ENCODE data around the gene MAB21L4. TPM values are rescaled to one million over a fixed set of nuclear protein-coding genes. Genes with fewer than 3 reads are reported as not detected.

Gene MAB21L4
- total RNA-seq, 1 donor from 2014 or later: 0.59 TPM

DNA sequence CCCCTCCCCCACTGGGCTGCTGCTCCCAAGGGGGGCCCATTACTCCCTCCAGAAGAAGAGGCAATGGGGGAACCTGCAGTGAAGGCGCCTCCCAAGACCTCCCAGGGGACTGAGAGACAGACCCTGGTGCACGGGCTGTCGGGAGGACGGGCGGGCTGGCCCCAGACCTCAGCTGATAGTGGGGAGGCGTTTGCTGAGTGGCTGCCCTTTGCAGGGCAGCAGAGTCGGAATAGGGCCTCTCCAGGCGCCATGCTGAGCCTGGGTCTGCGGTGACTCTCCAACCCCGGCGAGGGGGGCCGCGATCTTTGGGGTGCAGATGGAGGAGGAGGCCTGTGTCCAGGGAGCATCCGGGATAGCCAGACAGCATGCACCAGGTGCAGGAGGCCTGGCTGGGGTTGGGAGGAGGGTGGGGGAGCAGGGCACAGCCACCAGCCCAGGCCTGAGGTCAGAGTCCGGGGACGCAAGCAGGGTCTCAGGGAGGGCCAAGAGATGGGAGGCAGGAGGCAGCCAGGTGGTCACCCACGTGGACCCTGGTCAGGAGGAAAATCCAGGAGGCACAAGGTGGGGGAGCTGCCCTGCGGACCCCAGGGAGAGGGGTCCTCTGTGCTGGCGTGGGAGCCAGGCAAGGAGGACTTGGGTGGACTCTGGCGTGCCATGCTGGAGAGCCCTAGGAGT, 21.2 kb upstream of the MAB21L4 start:
- Histone ChIP-seq H3K4me3 (ENCODE audit: insufficient read depth, low read depth, low read length) (peak overlapping the region; percentile 17), H3K4me1 (ENCODE audit: insufficient read depth, low read length) (peaks cover 46% of the 10 kb centered on the region), H3K9me3 (ENCODE audit: insufficient read depth, low read depth, low read length) (no peaks in the 10 kb centered on the region), H3K27ac (ENCODE audit: low read depth, low read length) (peak overlapping the region; percentile 26), H3K36me3 (ENCODE audit: insufficient read depth, low read length) (no peaks in the 10 kb centered on the region), H2AFZ (ENCODE audit: low read depth, low read length) (no peak overlapping the region), H3K79me2 (ENCODE audit: insufficient read depth, low read length) (no peaks in the 10 kb centered on the region), H3K9ac (ENCODE audit: low read length) (peak overlapping the region; percentile 31), H4K20me1 (ENCODE audit: insufficient read depth, low read length) (no peaks in the 10 kb centered on the region), H3K4me2 (ENCODE audit: low read length) (peak overlapping the region; percentile 68), H3K27me3 (ENCODE audit: insufficient read depth, low read length) (no peaks in the 10 kb centered on the region)
- no peak overlapping the region for H3K4me3 Mint-ChIP-seq (ENCODE audit: unreplicated experiment)
- peaks cover 7% of the 10 kb centered on the region for H3K4me1 Mint-ChIP-seq (ENCODE audit: low read depth, unreplicated experiment)
- peaks cover 20% of the 10 kb centered on the region for H3K27me3 Mint-ChIP-seq (ENCODE audit: low read depth, unreplicated experiment)
- FAIRE-seq (no peak), DNase-seq (ENCODE audit: low read depth) (no peak)
- H3K9me3 Mint-ChIP-seq (ENCODE audit: unreplicated experiment): no peaks in the 10 kb centered on the region
- no peak overlapping the region for H3K27ac Mint-ChIP-seq (ENCODE audit: unreplicated experiment)
- no peak for TF ChIP-seq EZH2 (IDR thresholded peaks at IDR 0.05; ENCODE audit: insufficient read depth, low read length)
- TF ChIP-seq, protein P1, sequence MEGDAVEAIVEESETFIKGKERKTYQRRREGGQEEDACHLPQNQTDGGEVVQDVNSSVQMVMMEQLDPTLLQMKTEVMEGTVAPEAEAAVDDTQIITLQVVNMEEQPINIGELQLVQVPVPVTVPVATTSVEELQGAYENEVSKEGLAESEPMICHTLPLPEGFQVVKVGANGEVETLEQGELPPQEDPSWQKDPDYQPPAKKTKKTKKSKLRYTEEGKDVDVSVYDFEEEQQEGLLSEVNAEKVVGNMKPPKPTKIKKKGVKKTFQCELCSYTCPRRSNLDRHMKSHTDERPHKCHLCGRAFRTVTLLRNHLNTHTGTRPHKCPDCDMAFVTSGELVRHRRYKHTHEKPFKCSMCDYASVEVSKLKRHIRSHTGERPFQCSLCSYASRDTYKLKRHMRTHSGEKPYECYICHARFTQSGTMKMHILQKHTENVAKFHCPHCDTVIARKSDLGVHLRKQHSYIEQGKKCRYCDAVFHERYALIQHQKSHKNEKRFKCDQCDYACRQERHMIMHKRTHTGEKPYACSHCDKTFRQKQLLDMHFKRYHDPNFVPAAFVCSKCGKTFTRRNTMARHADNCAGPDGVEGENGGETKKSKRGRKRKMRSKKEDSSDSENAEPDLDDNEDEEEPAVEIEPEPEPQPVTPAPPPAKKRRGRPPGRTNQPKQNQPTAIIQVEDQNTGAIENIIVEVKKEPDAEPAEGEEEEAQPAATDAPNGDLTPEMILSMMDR (IDR thresholded peaks at IDR 0.05; ENCODE audit: insufficient read depth, low read depth, low read length): no peak
- no peaks in the 10 kb centered on the region for H3K36me3 Mint-ChIP-seq (ENCODE audit: low read depth, unreplicated experiment)

DNA sequence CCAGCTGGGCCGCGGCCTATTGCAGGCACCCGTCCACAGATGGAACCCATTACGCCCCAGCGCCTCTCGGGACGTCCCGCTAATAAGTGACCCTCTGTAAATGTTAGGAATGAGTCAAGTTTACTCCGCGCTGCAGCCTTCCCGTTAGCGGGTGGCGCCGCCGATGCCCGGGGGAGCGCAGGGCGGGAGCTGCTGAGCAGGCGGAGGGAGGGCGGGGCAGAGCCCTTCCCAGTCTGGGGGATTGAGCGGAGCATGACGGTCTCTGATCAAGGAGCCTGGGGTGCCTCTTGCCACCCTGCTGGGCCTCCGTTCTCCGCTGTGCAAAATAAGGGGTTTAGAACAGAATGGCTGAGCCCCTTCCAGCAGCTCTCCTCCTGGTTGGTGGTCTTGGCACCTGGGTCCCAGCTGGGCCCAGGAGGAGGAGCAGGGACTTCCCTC, 20.6 kb upstream of the MAB21L4 start:
- H4K20me1 ChIP-seq (ENCODE audit: insufficient read depth, low read length): no peaks in the 10 kb centered on the region
- peak overlapping the region; percentile 26 for H3K27ac ChIP-seq (ENCODE audit: low read depth, low read length)
- DNase-seq (ENCODE audit: low read depth) (peak; percentile 72), FAIRE-seq (no peak)
- Mint-ChIP-seq H3K36me3 (ENCODE audit: low read depth, unreplicated experiment) (no peaks in the 10 kb centered on the region), H3K4me1 (ENCODE audit: low read depth, unreplicated experiment) (peaks cover 11% of the 10 kb centered on the region), H3K9me3 (ENCODE audit: unreplicated experiment) (no peaks in the 10 kb centered on the region), H3K27ac (ENCODE audit: unreplicated experiment) (no peak overlapping the region), H3K4me3 (ENCODE audit: unreplicated experiment) (no peak overlapping the region), H3K27me3 (ENCODE audit: low read depth, unreplicated experiment) (peaks cover 24% of the 10 kb centered on the region)
- no peaks in the 10 kb centered on the region for H3K27me3 ChIP-seq (ENCODE audit: insufficient read depth, low read length)
- no peaks in the 10 kb centered on the region for H3K9me3 ChIP-seq (ENCODE audit: insufficient read depth, low read depth, low read length)
- TF ChIP-seq, protein P1 (IDR thresholded peaks at IDR 0.05; ENCODE audit: insufficient read depth, low read depth, low read length): no peak
- TF ChIP-seq EZH2 (IDR thresholded peaks at IDR 0.05; ENCODE audit: insufficient read depth, low read length): no peak
- no peaks in the 10 kb centered on the region for H3K79me2 ChIP-seq (ENCODE audit: insufficient read depth, low read length)
- H3K9ac ChIP-seq (ENCODE audit: low read length): peak overlapping the region; percentile 31
- peak overlapping the region; percentile 68 for H3K4me2 ChIP-seq (ENCODE audit: low read length)
- H3K4me3 ChIP-seq (ENCODE audit: insufficient read depth, low read depth, low read length): peak overlapping the region; percentile 17
- no peaks in the 10 kb centered on the region for H3K36me3 ChIP-seq (ENCODE audit: insufficient read depth, low read length)
- H2AFZ ChIP-seq (ENCODE audit: low read depth, low read length): no peak overlapping the region
- H3K4me1 ChIP-seq (ENCODE audit: insufficient read depth, low read length): peaks cover 46% of the 10 kb centered on the region
